Mesothelial cell of epicardium (in vitro differentiated cells): ENCODE results near the gene SPATS1. TPM values are rescaled to one million over a fixed set of nuclear protein-coding genes. Genes with fewer than 3 reads are reported as not detected.

Source experiments
- DNase-seq, 2 experiments: peaks; one replicate each; pipeline ENCODE4 v3.0.0; 2021; ENCODE audit warnings: low spot score in 2 of 2; ENCODE audit not compliant: unreplicated experiment in 2 of 2
- H3K27ac Mint-ChIP-seq: 2 replicates; pipeline ENCODE4 v1.8.0; 2021; ENCODE audit warnings: mixed read lengths
- H3K27me3 Mint-ChIP-seq: 2 replicates; pipeline ENCODE4 v1.8.0; 2021; ENCODE audit warnings: low read depth, mixed read lengths
- H3K36me3 Mint-ChIP-seq: 2 replicates; pipeline ENCODE4 v1.8.0; 2021; ENCODE audit warnings: mixed read lengths
- H3K4me1 Mint-ChIP-seq: 2 replicates; pipeline ENCODE4 v1.8.0; 2021; ENCODE audit warnings: mixed read lengths
- H3K4me3 Mint-ChIP-seq: 2 replicates; pipeline ENCODE4 v1.8.0; 2021; ENCODE audit warnings: mild to moderate bottlenecking, moderate library complexity, mixed read lengths
- H3K9me3 Mint-ChIP-seq: 2 replicates; pipeline ENCODE4 v1.8.0; 2021; ENCODE audit warnings: mixed read lengths
- total RNA-seq: library from RNA; stranded (reverse); gene quantifications from 3 replicates; pipeline ENCODE4 v1.2.1, GENCODE V29; 2021
- TF ChIP-seq, protein P1 (sequence below): fragments of 200-600 bp; sonication (generic); IDR thresholded peaks from one replicate; pipeline ENCODE4 v1.5.0; 2021; ENCODE audit warnings: antibody characterized with exemption; ENCODE audit not compliant: unreplicated experiment

The SPATS1 gene
- total RNA-seq, 1 donor from 2014 or later = not detected

GRCh38 chr6:44302856-44303255 is 39.6 kb upstream of the SPATS1 start:
- Mint-ChIP-seq H3K9me3 (no peaks in the 10 kb centered on the region), H3K27ac (no peak overlapping the region), H3K36me3 (peaks cover 23% of the 10 kb centered on the region), H3K4me1 (peaks cover under 1% of the 10 kb centered on the region), H3K4me3 (no peak overlapping the region), H3K27me3 (peaks cover 15% of the 10 kb centered on the region)
- TF ChIP-seq, protein P1, sequence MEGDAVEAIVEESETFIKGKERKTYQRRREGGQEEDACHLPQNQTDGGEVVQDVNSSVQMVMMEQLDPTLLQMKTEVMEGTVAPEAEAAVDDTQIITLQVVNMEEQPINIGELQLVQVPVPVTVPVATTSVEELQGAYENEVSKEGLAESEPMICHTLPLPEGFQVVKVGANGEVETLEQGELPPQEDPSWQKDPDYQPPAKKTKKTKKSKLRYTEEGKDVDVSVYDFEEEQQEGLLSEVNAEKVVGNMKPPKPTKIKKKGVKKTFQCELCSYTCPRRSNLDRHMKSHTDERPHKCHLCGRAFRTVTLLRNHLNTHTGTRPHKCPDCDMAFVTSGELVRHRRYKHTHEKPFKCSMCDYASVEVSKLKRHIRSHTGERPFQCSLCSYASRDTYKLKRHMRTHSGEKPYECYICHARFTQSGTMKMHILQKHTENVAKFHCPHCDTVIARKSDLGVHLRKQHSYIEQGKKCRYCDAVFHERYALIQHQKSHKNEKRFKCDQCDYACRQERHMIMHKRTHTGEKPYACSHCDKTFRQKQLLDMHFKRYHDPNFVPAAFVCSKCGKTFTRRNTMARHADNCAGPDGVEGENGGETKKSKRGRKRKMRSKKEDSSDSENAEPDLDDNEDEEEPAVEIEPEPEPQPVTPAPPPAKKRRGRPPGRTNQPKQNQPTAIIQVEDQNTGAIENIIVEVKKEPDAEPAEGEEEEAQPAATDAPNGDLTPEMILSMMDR = no peak
- DNase-seq = no peak

DNA sequence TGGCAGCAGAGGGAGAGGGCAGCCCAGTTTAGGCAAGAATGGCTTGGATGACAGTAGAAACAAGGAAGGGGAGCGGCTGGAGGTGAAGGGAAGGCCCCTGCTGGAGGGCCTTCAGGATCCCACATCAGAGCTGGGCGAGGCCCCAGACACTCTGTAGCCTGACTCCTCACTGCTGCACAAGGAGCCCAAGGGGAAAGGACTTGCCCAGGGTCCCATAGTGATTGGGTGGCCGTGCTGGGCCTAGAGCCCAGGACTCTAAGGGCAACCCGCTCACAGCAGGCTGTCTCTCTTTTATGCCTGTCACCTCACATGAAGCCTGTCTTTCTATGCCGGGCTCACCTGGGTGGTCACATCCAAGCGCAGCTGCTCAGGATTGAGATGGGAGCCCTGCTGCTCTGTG is 38.6 kb upstream of the SPATS1 start:
- TF ChIP-seq, protein P1 = no peak
- Mint-ChIP-seq H3K4me3 (no peak overlapping the region), H3K4me1 (no peaks in the 10 kb centered on the region), H3K36me3 (peaks cover 28% of the 10 kb centered on the region), H3K9me3 (no peaks in the 10 kb centered on the region), H3K27me3 (peaks cover 6% of the 10 kb centered on the region), H3K27ac (no peak overlapping the region)
- no peak for DNase-seq

DNA sequence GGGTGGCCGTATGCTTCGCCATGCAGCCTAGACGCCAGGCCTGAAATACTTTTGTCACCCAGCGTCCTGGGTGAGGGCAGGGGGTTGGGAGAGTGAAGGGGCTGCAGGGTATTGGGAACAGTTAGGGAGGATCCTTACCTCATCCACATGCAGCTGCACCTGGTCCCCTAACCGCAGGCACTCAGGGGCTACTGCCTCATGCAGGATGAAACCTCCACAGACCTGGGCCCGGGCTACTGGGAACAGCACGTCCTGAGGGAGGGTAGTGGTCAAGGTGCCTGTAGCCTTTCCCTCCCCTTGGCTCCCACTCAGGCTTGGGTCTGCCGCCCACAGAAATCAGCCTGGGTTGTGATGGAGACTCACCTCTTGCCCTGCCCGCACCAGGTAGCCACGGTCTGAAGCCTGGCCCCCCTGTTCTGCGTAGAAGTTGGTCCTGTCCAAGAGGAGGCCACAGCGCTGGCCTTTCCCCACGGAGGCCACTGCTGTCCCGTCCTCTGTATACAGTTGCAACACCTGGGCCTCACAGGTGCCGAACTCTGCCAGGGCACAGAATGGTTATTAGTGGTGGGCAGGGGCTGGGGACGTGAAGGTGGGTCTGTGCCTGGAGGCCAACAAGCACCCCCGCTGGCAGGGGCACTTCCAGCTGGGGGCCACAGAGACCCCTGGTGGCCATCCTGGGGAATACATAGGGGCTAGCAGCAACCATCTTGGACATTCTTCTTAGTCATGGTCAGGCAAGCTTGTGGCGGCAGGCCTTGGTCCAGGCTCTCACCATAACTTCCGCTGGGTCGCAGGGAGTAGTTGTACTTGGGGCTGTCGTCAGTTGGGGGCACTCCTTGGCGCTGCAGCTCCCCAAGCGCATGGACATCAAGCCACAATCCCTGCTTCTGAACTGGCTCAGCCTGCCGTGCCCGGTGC is 37.9 kb upstream of the SPATS1 start:
- H3K4me1 Mint-ChIP-seq = no peaks in the 10 kb centered on the region
- H3K27me3 Mint-ChIP-seq = no peaks in the 10 kb centered on the region
- peaks cover 32% of the 10 kb centered on the region for H3K36me3 Mint-ChIP-seq
- no peak overlapping the region for H3K4me3 Mint-ChIP-seq
- no peaks in the 10 kb centered on the region for H3K9me3 Mint-ChIP-seq
- TF ChIP-seq, protein P1 = peak; percentile 80
- H3K27ac Mint-ChIP-seq = no peak overlapping the region
- DNase-seq = no peak

DNA sequence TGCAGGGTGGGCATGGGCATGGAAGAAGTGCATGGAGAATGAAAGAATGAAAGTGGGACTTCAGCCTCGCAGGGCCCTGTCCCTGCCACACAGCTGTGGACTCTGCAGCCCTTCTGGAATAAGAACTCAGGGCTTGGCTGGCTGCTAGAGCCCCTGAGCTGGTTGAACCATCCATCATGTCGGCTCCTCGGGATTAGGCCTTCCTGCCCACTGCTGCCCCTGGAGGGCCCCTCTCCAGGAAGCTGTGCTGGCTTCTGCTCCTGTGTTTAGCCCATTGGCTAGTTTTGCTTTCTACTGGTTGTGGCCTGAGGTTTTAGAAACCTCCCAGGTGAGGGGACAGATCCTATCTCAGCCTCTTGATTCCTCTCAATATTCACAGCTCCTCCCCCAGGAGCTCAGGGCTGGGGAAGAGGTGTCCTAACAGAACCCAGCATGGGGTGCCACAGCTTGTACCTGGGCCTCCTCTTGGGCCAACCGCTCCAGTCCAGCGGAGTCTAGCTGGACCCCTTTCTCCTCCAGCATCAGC is 37.2 kb upstream of the SPATS1 start:
- no peaks in the 10 kb centered on the region for H3K9me3 Mint-ChIP-seq
- peaks cover 33% of the 10 kb centered on the region for H3K36me3 Mint-ChIP-seq
- DNase-seq = no peak
- TF ChIP-seq, protein P1 = no peak
- H3K27ac Mint-ChIP-seq = no peak overlapping the region
- no peak overlapping the region for H3K4me3 Mint-ChIP-seq
- H3K27me3 Mint-ChIP-seq = no peaks in the 10 kb centered on the region
- no peaks in the 10 kb centered on the region for H3K4me1 Mint-ChIP-seq

DNA sequence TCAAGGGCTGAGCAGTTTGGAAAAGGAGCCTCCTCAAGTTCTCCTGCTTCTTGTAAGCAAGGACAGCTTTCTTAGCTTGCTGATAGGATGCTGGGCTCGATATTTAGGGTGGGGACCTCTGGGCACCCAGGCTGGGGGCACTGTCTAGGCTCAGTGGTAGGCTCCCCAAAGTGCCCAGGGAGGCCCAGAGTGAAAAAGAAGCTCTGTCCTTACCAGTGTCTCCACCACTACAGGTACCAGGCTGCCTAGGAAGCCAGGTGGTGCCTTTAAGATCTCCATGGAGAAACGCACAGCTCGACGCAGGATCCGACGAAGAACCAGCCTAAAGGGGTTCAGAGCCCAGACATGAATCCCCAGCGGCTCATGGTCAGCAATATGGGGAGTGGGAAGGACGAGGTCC is 35.7 kb upstream of the SPATS1 start:
- Mint-ChIP-seq H3K4me3 (no peak overlapping the region), H3K27ac (no peak overlapping the region), H3K27me3 (no peaks in the 10 kb centered on the region), H3K36me3 (peaks cover 31% of the 10 kb centered on the region), H3K4me1 (peaks cover 1% of the 10 kb centered on the region), H3K9me3 (no peaks in the 10 kb centered on the region)
- no peak for DNase-seq
- TF ChIP-seq, protein P1 = no peak
